Measurements from ENCODE around the gene NT5C1A.

DNA sequence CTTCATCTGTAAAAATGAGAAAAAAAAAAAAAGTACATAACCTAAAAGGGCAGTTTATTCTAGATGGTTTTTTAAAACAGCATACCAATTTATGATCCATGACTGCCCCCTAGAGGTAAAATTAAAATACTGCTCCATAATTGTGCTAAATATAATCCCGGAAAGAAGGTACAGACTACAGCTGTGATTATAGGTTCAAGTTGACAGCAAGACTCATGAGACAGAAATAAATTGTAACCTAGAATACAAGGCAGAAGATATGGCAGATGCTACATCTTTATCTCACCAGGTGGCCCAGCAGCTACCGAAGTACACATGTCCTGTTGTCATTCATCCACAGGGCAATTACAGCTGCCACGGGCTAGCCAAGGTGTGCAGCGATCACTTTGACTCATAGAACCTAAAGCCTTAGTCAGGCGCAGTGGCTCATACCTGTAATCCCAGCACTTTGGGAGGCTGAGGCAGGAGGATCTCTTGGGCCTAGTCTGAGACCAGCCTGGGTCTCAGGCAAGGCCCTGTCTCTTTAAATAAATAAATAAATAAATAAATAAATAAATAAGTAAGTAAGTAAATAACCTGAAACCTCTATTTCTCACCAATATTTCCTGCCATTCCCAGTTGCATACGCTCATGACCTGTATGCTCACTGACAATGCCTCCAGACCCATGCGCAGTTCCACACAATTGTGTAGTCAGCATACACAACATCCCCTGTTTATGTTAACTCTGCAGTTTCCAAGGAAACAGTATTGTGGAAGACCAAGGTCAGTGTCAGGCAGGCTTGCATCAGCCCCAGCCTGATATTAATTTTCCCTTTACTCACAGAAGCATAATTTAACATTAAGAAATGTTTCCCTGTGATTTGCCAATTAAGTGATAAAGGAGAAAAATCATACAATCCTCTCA, 48.4 kb upstream of the NT5C1A start:
- TF ChIP-seq EZH2phosphoT487 (IDR thresholded peaks at IDR 0.05; ENCODE audit: insufficient read depth, low read depth) (no peak), EZH2 (IDR thresholded peaks at IDR 0.05; ENCODE audit: insufficient read depth, poor library complexity, severe bottlenecking) (no peak)

Data from GM23248 (cell line).